GM10266 (cell line): ENCODE results near the gene VAT1L.
"Not testable (repeated sequence)": the region's sequence is repeated elsewhere in the genome, so short reads cannot be mapped to it uniquely, and the experiment has no call there.

ENCODE experiments used
- DNase-seq: peaks from one replicate; pipeline ENCODE4 v3.0.0; 2012; ENCODE audit errors: extremely low spot score
- TF ChIP-seq, protein P1 (sequence below): IDR thresholded peaks from 2 replicates; pipeline ENCODE4 v1.5.1; 2012; ENCODE audit warnings: mild to moderate bottlenecking, low read depth; ENCODE audit not compliant: control insufficient read depth, insufficient read depth; ENCODE audit errors: missing control alignments

VAT1L gene

DNA sequence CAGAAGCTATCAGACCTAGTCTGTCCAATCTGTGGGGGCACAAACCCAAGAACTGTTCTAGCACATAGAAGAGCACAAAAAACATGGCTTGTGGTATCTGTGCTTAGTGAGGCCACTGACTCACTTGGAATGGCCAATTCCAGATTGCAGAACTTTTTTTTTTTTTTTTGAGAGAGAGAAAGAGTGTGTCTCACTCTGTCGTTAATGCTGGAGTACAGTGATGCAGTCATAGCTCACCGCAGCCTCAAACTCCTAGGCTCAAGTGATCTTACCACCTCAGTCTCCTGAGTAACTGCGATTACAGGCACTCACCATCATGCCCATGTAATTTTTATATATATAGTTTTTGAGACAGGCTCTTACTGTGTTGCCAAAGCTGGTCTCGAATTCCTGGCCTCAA, 156.8 kb downstream of the VAT1L start:
- TF ChIP-seq, protein P1, sequence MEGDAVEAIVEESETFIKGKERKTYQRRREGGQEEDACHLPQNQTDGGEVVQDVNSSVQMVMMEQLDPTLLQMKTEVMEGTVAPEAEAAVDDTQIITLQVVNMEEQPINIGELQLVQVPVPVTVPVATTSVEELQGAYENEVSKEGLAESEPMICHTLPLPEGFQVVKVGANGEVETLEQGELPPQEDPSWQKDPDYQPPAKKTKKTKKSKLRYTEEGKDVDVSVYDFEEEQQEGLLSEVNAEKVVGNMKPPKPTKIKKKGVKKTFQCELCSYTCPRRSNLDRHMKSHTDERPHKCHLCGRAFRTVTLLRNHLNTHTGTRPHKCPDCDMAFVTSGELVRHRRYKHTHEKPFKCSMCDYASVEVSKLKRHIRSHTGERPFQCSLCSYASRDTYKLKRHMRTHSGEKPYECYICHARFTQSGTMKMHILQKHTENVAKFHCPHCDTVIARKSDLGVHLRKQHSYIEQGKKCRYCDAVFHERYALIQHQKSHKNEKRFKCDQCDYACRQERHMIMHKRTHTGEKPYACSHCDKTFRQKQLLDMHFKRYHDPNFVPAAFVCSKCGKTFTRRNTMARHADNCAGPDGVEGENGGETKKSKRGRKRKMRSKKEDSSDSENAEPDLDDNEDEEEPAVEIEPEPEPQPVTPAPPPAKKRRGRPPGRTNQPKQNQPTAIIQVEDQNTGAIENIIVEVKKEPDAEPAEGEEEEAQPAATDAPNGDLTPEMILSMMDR: no peak
- no peak for DNase-seq

DNA sequence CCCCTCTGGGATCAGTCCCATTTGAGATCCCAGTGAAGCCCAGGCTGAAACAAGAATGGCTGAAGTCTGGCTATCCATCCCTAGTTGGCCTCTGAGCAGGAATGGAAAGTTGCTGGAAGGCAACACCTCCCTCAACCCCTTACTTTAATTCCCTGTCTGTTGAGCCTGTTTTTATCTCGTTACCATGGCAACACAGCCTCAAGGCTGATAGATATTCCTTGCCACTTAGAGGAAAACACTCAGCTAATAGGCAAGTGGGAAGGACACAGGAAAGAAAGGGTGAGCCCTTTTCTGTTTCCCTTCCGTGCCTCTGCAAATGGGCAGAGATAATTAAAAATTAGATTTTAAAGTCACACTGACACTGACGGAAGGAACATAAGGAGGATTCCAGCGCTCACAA, 158.5 kb downstream of the VAT1L start:
- no peak for DNase-seq
- TF ChIP-seq, protein P1: no peak

DNA sequence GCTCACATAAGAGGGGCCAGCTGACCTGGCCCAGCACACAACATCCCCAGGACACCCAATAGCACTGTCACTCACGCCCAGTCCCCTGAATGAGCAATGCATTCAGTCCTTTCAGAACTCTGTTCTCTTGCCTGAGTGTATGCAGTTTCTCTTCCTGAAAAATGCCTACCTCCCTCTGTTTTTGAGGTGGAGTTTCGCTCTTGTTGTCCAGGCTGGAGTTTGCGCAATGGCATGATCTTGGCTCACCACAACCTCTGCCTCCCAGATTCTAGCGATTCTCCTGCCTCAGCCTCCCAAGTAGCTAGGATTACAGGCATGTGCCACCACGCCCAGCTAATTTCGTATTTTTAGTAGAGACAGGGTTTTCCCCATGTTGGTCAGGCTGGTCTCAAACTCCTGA, 159.2 kb downstream of the VAT1L start:
- not testable (repeated sequence) for DNase-seq

GRCh38 chr16:77948835-77949234, 160.5 kb downstream of the VAT1L start:
- DNase-seq: no peak
- TF ChIP-seq, protein P1: no peak

DNA sequence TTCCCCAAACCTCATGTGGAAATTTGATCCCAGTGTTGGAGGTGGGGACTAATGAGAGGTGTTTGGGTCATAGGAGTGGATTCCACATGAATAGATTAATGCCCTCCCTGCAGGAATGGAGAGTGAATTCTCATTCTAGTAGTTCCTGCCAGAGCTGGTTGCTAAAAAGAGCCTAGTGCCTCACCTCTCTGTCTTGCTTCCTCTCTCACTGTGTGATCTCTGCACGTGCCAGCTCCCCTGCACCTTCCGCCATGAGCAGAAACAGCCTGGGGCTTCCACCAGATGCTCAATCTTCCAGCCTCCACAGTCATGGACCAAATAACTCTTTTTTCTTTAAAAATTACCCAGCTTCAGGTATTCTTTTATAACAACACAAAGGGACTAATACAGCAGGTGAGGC, 161.1 kb downstream of the VAT1L start:
- DNase-seq: no peak
- TF ChIP-seq, protein P1: no peak

GRCh38 chr16:77951788-77952187, 163.4 kb downstream of the VAT1L start:
- TF ChIP-seq, protein P1: peak; percentile 28
- DNase-seq: peak; percentile 45

GRCh38 chr16:77955127-77955526, 166.8 kb downstream of the VAT1L start:
- TF ChIP-seq, protein P1: no peak

GRCh38 chr16:77956231-77956630, 167.9 kb downstream of the VAT1L start:
- DNase-seq: no peak
- TF ChIP-seq, protein P1: no peak

More at GRCh38 chr16:77955127-77955526, 166.8 kb downstream of the VAT1L start:
- DNase-seq: no peak
